Measurements from ENCODE around the gene CATSPER3. TPM values are rescaled to one million over a fixed set of nuclear protein-coding genes. Genes with fewer than 3 reads are reported as not detected.

The CATSPER3 gene
- total and polyA plus RNA-seq, 2 experiments from 2014 or later = 1.6 TPM; not detected in 1

DNA sequence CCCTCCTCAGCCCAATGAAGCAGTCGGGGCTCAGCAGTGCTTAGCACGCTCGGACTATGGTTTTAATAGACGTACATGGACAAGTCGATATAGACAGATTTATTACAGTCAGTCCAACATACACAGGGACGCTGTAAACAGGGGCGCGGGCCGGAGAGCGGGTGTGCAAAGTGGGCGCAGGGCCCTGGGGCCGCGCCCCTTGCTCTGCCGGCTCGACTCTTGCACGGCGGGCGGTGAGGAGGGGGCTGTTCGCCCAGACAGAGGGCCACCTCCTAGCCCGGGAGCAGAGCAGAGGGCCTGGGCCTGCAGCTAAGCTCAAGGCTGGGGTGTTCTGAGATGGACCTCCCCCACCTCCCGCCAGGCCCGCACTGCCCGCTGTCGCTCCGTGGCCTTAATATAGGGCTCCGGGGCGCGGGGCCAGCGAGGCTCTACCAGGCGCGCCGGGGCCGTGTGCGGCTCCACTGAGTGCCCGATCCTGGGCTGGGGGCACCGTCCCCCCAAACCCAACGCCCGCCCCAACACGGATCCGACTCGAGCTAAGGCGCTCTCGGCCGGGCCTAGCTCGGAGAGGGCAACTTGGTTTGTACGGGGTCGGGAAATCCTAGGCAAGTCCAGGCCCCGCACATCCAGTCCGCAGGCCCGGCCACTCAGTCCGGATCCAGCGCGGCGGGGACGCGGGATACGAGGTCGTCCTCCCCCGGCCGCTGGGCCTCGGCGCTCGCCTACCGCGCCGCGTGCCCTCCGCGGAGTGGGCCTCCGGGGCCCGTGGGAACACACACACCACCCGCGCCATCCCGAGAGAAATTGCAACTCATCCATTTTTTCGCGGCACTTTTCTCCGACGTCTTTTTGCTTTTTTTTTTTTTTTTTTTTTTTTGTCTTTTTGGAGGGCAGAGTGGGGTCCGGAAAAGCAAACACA, 60.2 kb downstream of the CATSPER3 start:
- H3K9me3 ChIP-seq (ENCODE audit: low read depth) = no peaks in the 10 kb centered on the region
- H3K4me1 ChIP-seq (ENCODE audit: low read depth) = no peaks in the 10 kb centered on the region
- no peak overlapping the region for H3K4me3 ChIP-seq
- DNase-seq (ENCODE audit: low read depth in 1 of 2, low spot score in 1 of 2) = no peak
- TF ChIP-seq, protein P1, sequence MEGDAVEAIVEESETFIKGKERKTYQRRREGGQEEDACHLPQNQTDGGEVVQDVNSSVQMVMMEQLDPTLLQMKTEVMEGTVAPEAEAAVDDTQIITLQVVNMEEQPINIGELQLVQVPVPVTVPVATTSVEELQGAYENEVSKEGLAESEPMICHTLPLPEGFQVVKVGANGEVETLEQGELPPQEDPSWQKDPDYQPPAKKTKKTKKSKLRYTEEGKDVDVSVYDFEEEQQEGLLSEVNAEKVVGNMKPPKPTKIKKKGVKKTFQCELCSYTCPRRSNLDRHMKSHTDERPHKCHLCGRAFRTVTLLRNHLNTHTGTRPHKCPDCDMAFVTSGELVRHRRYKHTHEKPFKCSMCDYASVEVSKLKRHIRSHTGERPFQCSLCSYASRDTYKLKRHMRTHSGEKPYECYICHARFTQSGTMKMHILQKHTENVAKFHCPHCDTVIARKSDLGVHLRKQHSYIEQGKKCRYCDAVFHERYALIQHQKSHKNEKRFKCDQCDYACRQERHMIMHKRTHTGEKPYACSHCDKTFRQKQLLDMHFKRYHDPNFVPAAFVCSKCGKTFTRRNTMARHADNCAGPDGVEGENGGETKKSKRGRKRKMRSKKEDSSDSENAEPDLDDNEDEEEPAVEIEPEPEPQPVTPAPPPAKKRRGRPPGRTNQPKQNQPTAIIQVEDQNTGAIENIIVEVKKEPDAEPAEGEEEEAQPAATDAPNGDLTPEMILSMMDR (IDR thresholded peaks at IDR 0.05; ENCODE audit: low read depth, low read length) = no peak
- H3K27ac ChIP-seq = no peak overlapping the region
- H3K36me3 ChIP-seq = no peaks in the 10 kb centered on the region
- peaks cover 100% of the 10 kb centered on the region for H3K27me3 ChIP-seq

GRCh38 chr5:135028791-135029476, 61.2 kb downstream of the CATSPER3 start:
- Histone ChIP-seq H3K9me3 (ENCODE audit: low read depth) (no peaks in the 10 kb centered on the region), H3K4me1 (ENCODE audit: low read depth) (peaks cover 3% of the 10 kb centered on the region), H3K27ac (no peak overlapping the region), H3K4me3 (no peak overlapping the region), H3K27me3 (peaks cover 100% of the 10 kb centered on the region), H3K36me3 (no peaks in the 10 kb centered on the region)
- DNase-seq (ENCODE audit: low read depth in 1 of 2, low spot score in 1 of 2) = no peak
- TF ChIP-seq, protein P1 (IDR thresholded peaks at IDR 0.05; ENCODE audit: low read depth, low read length) = no peak

DNA sequence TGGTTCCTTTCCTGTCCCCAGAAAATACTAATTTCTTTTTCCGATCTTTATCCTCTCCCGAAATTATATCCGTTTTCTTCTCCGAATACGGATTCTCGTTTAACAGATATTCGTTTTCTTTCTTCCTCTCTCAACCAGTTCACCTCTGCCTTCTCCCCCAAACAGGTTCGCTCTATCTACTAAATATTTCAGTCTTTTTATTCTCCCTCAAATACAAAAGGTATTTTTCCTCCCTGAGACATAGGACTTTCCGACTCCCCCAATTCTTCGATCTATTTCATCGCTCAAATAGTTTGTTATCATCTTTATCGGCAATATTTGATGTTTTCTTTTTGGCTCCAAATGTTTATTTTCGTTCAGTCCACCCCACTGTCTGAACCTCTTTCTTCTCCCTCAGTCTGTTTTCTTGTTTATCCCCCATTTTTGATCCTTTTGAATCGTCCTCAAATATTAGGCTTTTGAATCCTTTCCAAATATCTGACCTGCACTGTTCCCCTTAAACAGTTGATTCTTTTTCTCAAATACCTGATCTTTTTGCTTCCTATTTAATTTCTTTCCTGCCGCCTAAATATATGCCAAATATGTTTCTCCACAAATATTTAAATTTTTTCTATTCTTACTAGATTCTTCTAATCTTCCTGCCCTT, 61.9 kb downstream of the CATSPER3 start:
- TF ChIP-seq, protein P1 (IDR thresholded peaks at IDR 0.05; ENCODE audit: low read depth, low read length) = no peak
- peaks cover 3% of the 10 kb centered on the region for H3K4me1 ChIP-seq (ENCODE audit: low read depth)

DNA sequence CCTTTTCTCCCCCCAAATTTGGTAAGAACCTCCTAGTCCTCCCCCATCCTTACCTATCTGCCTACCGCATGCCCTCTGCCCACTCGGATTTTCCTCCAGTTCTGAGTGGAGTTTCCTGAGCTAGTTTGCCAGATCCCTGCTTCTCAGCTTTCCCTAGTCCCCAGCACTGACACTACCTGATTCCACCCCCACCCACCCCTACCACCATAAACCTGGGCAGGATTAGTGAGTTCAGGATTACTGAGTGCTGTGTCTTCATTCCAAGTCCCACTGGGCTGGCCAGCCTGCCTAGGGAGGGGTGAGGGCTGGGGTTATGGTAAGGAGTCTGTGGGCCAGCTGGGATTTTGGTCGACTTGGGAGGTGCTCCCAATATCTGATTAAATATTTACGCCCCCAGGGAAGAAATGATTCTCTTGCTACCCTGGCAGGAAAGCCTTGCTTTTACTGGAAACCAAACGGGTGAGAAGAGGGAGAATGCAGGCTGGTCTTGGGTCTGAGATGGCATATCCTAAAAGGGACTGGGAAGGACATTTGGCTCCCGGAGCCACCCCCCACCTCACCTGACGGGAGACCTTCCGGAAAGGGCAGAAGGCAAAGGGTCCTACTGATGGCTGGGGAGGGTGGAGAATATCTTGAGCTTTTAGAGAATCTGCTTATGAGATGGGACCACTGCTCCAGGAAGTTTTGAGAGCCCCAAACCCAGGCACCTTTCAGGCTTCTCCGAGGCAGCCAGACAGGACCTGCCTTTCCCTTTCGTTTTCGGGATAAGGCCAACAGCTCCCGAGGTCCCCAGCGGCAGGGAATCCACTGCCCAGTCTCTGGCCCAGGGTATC, 62.6 kb downstream of the CATSPER3 start:
- Histone ChIP-seq H3K4me1 (ENCODE audit: low read depth) (peaks cover 3% of the 10 kb centered on the region), H3K27me3 (peaks cover 100% of the 10 kb centered on the region), H3K27ac (no peak overlapping the region), H3K9me3 (ENCODE audit: low read depth) (no peaks in the 10 kb centered on the region), H3K36me3 (no peaks in the 10 kb centered on the region), H3K4me3 (no peak overlapping the region)
- TF ChIP-seq, protein P1 (IDR thresholded peaks at IDR 0.05; ENCODE audit: low read depth, low read length) = no peak
- DNase-seq (ENCODE audit: low read depth in 1 of 2, low spot score in 1 of 2) = no peak

More for the DNA sequence above, 61.9 kb downstream of the CATSPER3 start:
- Histone ChIP-seq H3K27me3 (peaks cover 100% of the 10 kb centered on the region), H3K27ac (no peak overlapping the region), H3K4me3 (no peak overlapping the region), H3K9me3 (ENCODE audit: low read depth) (no peaks in the 10 kb centered on the region), H3K36me3 (no peaks in the 10 kb centered on the region)
- DNase-seq (ENCODE audit: low read depth in 1 of 2, low spot score in 1 of 2) = no peak

All from cardiac muscle cell (in vitro differentiated cells and primary cell).